ENCODE data around the gene SMARCAL1.

GRCh38 chr2:216372761-216373291 lies 39.5 kb upstream of the SMARCAL1 start:
- TF ChIP-seq, protein P1, sequence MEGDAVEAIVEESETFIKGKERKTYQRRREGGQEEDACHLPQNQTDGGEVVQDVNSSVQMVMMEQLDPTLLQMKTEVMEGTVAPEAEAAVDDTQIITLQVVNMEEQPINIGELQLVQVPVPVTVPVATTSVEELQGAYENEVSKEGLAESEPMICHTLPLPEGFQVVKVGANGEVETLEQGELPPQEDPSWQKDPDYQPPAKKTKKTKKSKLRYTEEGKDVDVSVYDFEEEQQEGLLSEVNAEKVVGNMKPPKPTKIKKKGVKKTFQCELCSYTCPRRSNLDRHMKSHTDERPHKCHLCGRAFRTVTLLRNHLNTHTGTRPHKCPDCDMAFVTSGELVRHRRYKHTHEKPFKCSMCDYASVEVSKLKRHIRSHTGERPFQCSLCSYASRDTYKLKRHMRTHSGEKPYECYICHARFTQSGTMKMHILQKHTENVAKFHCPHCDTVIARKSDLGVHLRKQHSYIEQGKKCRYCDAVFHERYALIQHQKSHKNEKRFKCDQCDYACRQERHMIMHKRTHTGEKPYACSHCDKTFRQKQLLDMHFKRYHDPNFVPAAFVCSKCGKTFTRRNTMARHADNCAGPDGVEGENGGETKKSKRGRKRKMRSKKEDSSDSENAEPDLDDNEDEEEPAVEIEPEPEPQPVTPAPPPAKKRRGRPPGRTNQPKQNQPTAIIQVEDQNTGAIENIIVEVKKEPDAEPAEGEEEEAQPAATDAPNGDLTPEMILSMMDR (IDR thresholded peaks at IDR 0.05), result no peak
- TF ChIP-seq CDX4 (CRISPR knock-in tag; IDR thresholded peaks at IDR 0.05; ENCODE audit: borderline replicate concordance) (no peak), ZNF263 (CRISPR knock-in tag; IDR thresholded peaks at IDR 0.05; ENCODE audit: low read depth) (no peak), CBFB (CRISPR knock-in tag; IDR thresholded peaks at IDR 0.05; ENCODE audit: low read depth) (no peak), NFYB (CRISPR knock-in tag; conservative IDR thresholded peaks at IDR 0.05; ENCODE audit: low read depth) (no peak), TCF7 (CRISPR knock-in tag; IDR thresholded peaks at IDR 0.05; ENCODE audit: low read depth) (no peak)
